GM23338 (cell line): ENCODE results near the gene SPEF1. TPM values are rescaled to one million over a fixed set of nuclear protein-coding genes. Genes with fewer than 3 reads are reported as not detected.

Experiments
- CTCF ChIP-seq, 2 experiments: fragments of 200-600 bp in 1 of 2; sonication (generic) in 1 of 2; conservative IDR thresholded peaks; 2 replicates each; pipeline versions ENCODE4 v1.5.1 to v1.6.1; 2016 to 2017; ENCODE audit warnings: antibody characterized with exemption in 2 of 2, low read depth in 2 of 2, mild to moderate bottlenecking in 2 of 2, moderate library complexity in 1 of 2
- ETS1 ChIP-seq: IDR thresholded peaks from 2 replicates; pipeline ENCODE4 v1.6.1; 2016; ENCODE audit warnings: antibody characterized with exemption
- NANOG ChIP-seq: IDR thresholded peaks from 2 replicates; pipeline ENCODE4 v1.6.1; 2016; ENCODE audit warnings: antibody characterized with exemption, borderline replicate concordance
- POLR2AphosphoS5 ChIP-seq: IDR thresholded peaks from 2 replicates; pipeline ENCODE4 v1.6.1; 2016; ENCODE audit warnings: antibody characterized with exemption, low read depth
- polyA plus RNA-seq: library from polyadenylated mRNA; unstranded; fragments of >200 nt; fragmentation: Nextera tagmentation; extraction: Ambion mirVana; gene quantifications from 2 replicates; pipeline ENCODE4 v1.2.1, GENCODE V29; 2016
- total RNA-seq: library from RNA; depleted of rRNA; stranded (reverse); fragments of >200 nt; shearing (Covaris generic); gene quantifications from 2 replicates; pipeline ENCODE4 v1.2.3, GENCODE V29; 2014
- TF ChIP-seq, protein P1 (sequence below): fragments of 250-450 bp; sonication (Bioruptor Pico); IDR thresholded peaks from 2 replicates; pipeline ENCODE4 v1.5.0; 2020; ENCODE audit warnings: mild to moderate bottlenecking, moderate library complexity

Gene SPEF1
- total and polyA plus RNA-seq, 2 experiments from 2014 or later, result 0.68 to 0.69 TPM

- TF ChIP-seq, protein P1, sequence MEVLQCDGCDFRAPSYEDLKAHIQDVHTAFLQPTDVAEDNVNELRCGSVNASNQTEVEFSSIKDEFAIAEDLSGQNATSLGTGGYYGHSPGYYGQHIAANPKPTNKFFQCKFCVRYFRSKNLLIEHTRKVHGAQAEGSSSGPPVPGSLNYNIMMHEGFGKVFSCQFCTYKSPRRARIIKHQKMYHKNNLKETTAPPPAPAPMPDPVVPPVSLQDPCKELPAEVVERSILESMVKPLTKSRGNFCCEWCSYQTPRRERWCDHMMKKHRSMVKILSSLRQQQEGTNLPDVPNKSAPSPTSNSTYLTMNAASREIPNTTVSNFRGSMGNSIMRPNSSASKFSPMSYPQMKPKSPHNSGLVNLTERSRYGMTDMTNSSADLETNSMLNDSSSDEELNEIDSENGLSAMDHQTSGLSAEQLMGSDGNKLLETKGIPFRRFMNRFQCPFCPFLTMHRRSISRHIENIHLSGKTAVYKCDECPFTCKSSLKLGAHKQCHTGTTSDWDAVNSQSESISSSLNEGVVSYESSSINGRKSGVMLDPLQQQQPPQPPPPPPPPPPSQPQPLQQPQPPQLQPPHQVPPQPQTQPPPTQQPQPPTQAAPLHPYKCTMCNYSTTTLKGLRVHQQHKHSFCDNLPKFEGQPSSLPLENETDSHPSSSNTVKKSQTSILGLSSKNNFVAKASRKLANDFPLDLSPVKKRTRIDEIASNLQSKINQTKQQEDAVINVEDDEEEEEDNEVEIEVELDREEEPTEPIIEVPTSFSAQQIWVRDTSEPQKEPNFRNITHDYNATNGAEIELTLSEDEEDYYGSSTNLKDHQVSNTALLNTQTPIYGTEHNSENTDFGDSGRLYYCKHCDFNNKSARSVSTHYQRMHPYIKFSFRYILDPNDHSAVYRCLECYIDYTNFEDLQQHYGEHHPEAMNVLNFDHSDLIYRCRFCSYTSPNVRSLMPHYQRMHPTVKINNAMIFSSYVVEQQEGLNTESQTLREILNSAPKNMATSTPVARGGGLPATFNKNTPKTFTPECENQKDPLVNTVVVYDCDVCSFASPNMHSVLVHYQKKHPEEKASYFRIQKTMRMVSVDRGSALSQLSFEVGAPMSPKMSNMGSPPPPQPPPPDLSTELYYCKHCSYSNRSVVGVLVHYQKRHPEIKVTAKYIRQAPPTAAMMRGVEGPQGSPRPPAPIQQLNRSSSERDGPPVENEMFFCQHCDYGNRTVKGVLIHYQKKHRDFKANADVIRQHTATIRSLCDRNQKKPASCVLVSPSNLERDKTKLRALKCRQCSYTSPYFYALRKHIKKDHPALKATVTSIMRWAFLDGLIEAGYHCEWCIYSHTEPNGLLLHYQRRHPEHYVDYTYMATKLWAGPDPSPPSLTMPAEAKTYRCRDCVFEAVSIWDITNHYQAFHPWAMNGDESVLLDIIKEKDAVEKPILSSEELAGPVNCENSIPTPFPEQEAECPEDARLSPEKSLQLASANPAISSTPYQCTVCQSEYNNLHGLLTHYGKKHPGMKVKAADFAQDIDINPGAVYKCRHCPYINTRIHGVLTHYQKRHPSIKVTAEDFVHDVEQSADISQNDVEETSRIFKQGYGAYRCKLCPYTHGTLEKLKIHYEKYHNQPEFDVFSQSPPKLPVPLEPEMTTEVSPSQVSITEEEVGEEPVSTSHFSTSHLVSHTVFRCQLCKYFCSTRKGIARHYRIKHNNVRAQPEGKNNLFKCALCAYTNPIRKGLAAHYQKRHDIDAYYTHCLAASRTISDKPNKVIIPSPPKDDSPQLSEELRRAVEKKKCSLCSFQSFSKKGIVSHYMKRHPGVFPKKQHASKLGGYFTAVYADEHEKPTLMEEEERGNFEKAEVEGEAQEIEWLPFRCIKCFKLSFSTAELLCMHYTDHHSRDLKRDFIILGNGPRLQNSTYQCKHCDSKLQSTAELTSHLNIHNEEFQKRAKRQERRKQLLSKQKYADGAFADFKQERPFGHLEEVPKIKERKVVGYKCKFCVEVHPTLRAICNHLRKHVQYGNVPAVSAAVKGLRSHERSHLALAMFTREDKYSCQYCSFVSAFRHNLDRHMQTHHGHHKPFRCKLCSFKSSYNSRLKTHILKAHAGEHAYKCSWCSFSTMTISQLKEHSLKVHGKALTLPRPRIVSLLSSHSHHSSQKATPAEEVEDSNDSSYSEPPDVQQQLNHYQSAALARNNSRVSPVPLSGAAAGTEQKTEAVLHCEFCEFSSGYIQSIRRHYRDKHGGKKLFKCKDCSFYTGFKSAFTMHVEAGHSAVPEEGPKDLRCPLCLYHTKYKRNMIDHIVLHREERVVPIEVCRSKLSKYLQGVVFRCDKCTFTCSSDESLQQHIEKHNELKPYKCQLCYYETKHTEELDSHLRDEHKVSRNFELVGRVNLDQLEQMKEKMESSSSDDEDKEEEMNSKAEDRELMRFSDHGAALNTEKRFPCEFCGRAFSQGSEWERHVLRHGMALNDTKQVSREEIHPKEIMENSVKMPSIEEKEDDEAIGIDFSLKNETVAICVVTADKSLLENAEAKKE (CRISPR knock-in tag), result no peak
- TF ChIP-seq ETS1 (no peak), CTCF (conservative IDR thresholded peaks at IDR 0.05; ENCODE audit: low read depth in 2 of 2) (peak in 1 of 2 experiments; percentile 26; a peak in 1 of 4 replicates), NANOG (no peak), POLR2AphosphoS5 (0 out of 2 replicates have a peak, but pooled peaks have one; percentile 41)
Measured at GRCh38 chr20:3744806-3745685, 36.2 kb downstream of the SPEF1 start (continued).
